Upper lobe of left lung (tissue), 6 donors: ENCODE results near the gene NEK2. TPM values are rescaled to one million over a fixed set of nuclear protein-coding genes. Genes with fewer than 3 reads are reported as not detected.

Experiments used
- ATAC-seq, 2 donors: fragments of 200-7000 bp; cut with Tn5 transposase; one replicate each; pipeline ENCODE4 v1.9.1; 2022; ENCODE audit warnings: mild to moderate bottlenecking in 2 of 2, moderate library complexity in 2 of 2; ENCODE audit not compliant: low FRiP score in 2 of 2
- DNase-seq, 2 donors: peaks; one replicate each; pipeline ENCODE4 v3.0.0-alpha.2; 2019 to 2020
- H3K27ac ChIP-seq, 4 donors: fragments of 200-600 bp; sonication (generic); one replicate each; pipeline ENCODE4 v1.5.1; 2016 to 2019
- H3K27me3 ChIP-seq, 4 donors: fragments of 200-600 bp; sonication (generic); one replicate each; pipeline ENCODE4 v1.5.1; 2017 to 2019
- H3K36me3 ChIP-seq, 4 donors: fragments of 200-600 bp; sonication (generic); one replicate each; pipeline ENCODE4 v1.5.1; 2016 to 2019
- H3K4me1 ChIP-seq, 4 donors: fragments of 200-600 bp; sonication (generic); one replicate each; pipeline ENCODE4 v1.5.1; 2018 to 2019
- H3K4me3 ChIP-seq, 4 donors: fragments of 200-600 bp; sonication (generic); one replicate each; pipeline ENCODE4 v1.5.1; 2017 to 2019; ENCODE audit warnings: mild to moderate bottlenecking in 2 of 4, moderate library complexity in 1 of 4
- H3K9me3 ChIP-seq, 4 donors: fragments of 200-600 bp; sonication (generic); one replicate each; pipeline ENCODE4 v1.5.1; 2018 to 2019
- EP300 ChIP-seq, 4 donors: sonication (generic); formaldehyde crosslinking; IDR thresholded peaks; one replicate each; pipeline ENCODE4 v1.5.1; 2017; ENCODE audit warnings: antibody characterized with exemption in 4 of 4, control low read depth in 2 of 4
- POLR2A ChIP-seq, 4 donors: fragments of 450-650 bp; IDR thresholded peaks; one replicate each; pipeline ENCODE4 v1.5.1; 2016 to 2017; ENCODE audit warnings: antibody characterized with exemption in 4 of 4, mild to moderate bottlenecking in 2 of 4
- POLR2AphosphoS5 ChIP-seq, 2 donors: sonication (generic); formaldehyde crosslinking; IDR thresholded peaks; one replicate each; pipeline ENCODE4 v1.5.1; 2017; ENCODE audit warnings: antibody characterized with exemption in 2 of 2
- WGBS, 2 donors: methylation state at CpG; one replicate each; pipeline ENCODE4 v1.1.5; 2017 to 2018; 5-methylcytosine and 5-hydroxymethylcytosine counted together
- total RNA-seq, 6 donors: library from RNA; depleted of rRNA in 4 of 6; stranded (reverse); fragments of >200 nt in 4 of 6; gene quantifications; one replicate each; pipeline versions ENCODE4 v1.1.0 to v1.2.1, GENCODE V29; 2016 to 2021
- TF ChIP-seq, protein P1 (sequence below), 6 experiments: fragments of 450-650 bp in 4 of 6; fragments of 200-600 bp in 2 of 6; sonication (generic) in 2 of 6; IDR thresholded peaks; one replicate each; pipeline ENCODE4 v1.5.1; 2016 to 2019; ENCODE audit warnings: antibody characterized with exemption in 6 of 6
- donor health status: DM: no; HTN: no; CAD: no; lungs with moderate emphysema.
- donor health status: DM: no; HTN: yes; CAD: no; lungs with severe emphysema.

The NEK2 gene
- total RNA-seq, 6 donors from 2014 or later = 0.33 to 1.8 (median 1.2) TPM; not detected in 1

DNA sequence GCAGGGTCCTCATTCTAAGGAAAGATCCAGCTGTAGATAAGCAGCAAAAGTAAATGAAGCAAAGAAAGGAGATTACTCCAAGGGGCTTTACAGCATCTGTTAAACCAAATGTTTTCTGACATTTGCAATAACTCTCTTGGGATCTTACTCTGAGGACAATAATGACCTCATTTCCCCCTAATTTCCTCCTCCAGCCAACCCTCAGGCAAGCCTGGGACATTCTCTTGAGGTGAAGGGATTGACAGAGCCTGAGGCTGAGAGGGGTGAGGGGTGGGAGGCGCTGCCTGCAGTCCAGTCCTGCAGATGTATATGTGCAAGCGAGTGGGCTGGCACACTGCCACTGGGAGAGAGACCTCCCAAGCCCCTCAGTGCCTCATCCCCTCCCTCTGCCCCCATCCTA, 40.5 kb upstream of the NEK2 start:
- WGBS, 2 donors = 60 to 67% methylated on average over 2 of the region's 2 CpGs
- TF ChIP-seq EP300 (IDR thresholded peaks at IDR 0.05) (no peak), POLR2AphosphoS5 (IDR thresholded peaks at IDR 0.05) (no peak), POLR2A (IDR thresholded peaks at IDR 0.05) (no peak)
- TF ChIP-seq, protein P1, sequence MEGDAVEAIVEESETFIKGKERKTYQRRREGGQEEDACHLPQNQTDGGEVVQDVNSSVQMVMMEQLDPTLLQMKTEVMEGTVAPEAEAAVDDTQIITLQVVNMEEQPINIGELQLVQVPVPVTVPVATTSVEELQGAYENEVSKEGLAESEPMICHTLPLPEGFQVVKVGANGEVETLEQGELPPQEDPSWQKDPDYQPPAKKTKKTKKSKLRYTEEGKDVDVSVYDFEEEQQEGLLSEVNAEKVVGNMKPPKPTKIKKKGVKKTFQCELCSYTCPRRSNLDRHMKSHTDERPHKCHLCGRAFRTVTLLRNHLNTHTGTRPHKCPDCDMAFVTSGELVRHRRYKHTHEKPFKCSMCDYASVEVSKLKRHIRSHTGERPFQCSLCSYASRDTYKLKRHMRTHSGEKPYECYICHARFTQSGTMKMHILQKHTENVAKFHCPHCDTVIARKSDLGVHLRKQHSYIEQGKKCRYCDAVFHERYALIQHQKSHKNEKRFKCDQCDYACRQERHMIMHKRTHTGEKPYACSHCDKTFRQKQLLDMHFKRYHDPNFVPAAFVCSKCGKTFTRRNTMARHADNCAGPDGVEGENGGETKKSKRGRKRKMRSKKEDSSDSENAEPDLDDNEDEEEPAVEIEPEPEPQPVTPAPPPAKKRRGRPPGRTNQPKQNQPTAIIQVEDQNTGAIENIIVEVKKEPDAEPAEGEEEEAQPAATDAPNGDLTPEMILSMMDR (IDR thresholded peaks at IDR 0.05) = no peak

DNA sequence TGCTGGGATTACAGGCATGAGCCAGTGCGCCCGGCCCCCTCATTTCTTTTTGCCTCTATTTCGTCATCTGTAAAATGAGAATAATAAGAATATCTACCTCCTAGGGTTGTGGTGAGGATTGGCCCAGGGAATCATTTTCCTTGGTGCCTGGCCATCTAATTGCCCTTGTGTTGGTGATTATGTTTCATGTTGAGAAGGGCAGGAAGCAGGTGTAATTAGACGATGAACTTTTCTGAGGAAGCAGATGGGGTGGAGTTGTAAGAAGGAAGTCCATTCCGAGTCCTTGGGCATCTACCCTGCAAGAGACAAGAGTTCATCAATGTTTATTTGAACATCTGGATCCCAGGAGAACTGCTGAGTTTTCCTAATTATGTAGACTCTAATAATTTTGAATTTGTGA, 38.7 kb upstream of the NEK2 start:
- H3K27me3 ChIP-seq = no peaks in the 10 kb centered on the region
- no peak for ATAC-seq
- no peak overlapping the region for H3K4me3 ChIP-seq
- no peak overlapping the region for H3K27ac ChIP-seq
- H3K36me3 ChIP-seq = no peaks in the 10 kb centered on the region
- no peak for DNase-seq
- no peaks in the 10 kb centered on the region for H3K9me3 ChIP-seq
- H3K4me1 ChIP-seq = no peaks in the 10 kb centered on the region
- WGBS, 2 donors = 66 to 82% methylated on average over 5 of the region's 5 CpGs
- TF ChIP-seq POLR2A (IDR thresholded peaks at IDR 0.05) (no peak), POLR2AphosphoS5 (IDR thresholded peaks at IDR 0.05) (no peak), EP300 (IDR thresholded peaks at IDR 0.05) (no peak)
- TF ChIP-seq, protein P1 (IDR thresholded peaks at IDR 0.05) = no peak

More for the DNA sequence above, 40.5 kb upstream of the NEK2 start:
- no peak for DNase-seq
- no peak for ATAC-seq
- Histone ChIP-seq H3K9me3 (no peaks in the 10 kb centered on the region), H3K27ac (no peak overlapping the region), H3K4me3 (no peak overlapping the region), H3K36me3 (no peaks in the 10 kb centered on the region), H3K27me3 (no peaks in the 10 kb centered on the region), H3K4me1 (no peaks in the 10 kb centered on the region)

DNA sequence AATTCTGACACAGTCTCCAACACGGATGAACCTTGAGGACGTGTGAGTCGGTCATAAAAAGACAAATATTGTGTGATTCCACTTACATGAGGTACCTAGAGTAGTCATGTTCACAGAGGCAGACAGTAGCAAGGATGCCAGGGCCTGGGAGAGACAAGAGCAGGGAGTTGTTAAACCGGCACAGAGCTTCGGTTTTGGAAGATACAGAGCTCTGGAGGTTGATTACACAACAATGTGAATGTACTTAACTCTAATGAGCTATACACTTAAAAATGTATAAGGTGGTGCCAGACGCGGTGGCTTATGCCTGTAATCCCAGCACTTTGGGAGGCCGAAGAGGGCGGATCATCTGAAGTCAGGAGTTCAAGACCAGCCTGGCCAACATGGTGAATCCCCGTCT, 37.8 kb upstream of the NEK2 start:
- Histone ChIP-seq H3K9me3 (no peaks in the 10 kb centered on the region), H3K4me1 (no peaks in the 10 kb centered on the region), H3K27ac (no peak overlapping the region), H3K36me3 (no peaks in the 10 kb centered on the region), H3K4me3 (no peak overlapping the region), H3K27me3 (no peaks in the 10 kb centered on the region)
- ATAC-seq = no peak
- TF ChIP-seq POLR2A (IDR thresholded peaks at IDR 0.05) = no peak
- no peak for TF ChIP-seq POLR2AphosphoS5 (IDR thresholded peaks at IDR 0.05)
- TF ChIP-seq EP300 (IDR thresholded peaks at IDR 0.05) = no peak
- TF ChIP-seq, protein P1 (IDR thresholded peaks at IDR 0.05) = no peak
- no peak for DNase-seq
- 86 to 88% methylated on average over 10 of the region's 10 CpGs for WGBS, 2 donors

DNA sequence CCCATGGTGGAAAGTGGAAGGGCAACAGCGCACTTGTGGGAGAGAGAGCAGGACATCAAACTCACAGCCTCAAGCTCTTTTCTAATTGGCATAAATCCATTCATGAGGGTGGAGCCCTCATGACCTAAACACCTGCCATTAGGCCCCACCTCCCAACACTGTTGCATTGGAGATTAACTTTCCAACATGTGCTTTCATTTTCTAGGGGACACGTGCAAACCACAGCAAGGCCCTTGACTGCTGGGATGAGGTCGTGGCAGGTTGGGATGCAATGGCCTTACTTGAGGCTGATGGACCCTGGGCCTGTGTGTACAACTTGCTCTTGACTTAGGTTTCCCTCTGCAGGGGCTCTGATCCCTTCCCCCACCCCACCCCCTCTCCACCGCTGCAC, 35.9 kb upstream of the NEK2 start:
- no peak for ATAC-seq
- no peak for TF ChIP-seq POLR2AphosphoS5 (IDR thresholded peaks at IDR 0.05)
- TF ChIP-seq POLR2A (IDR thresholded peaks at IDR 0.05) = no peak
- TF ChIP-seq EP300 (IDR thresholded peaks at IDR 0.05) = no peak
- TF ChIP-seq, protein P1 (IDR thresholded peaks at IDR 0.05) = no peak
- Histone ChIP-seq H3K4me1 (no peaks in the 10 kb centered on the region), H3K36me3 (no peaks in the 10 kb centered on the region), H3K9me3 (no peaks in the 10 kb centered on the region), H3K4me3 (no peak overlapping the region), H3K27me3 (no peaks in the 10 kb centered on the region), H3K27ac (no peak overlapping the region)
- WGBS, 2 donors = 82 to 95% methylated on average over 3 to 4 of the region's 4 CpGs
- DNase-seq = no peak

DNA sequence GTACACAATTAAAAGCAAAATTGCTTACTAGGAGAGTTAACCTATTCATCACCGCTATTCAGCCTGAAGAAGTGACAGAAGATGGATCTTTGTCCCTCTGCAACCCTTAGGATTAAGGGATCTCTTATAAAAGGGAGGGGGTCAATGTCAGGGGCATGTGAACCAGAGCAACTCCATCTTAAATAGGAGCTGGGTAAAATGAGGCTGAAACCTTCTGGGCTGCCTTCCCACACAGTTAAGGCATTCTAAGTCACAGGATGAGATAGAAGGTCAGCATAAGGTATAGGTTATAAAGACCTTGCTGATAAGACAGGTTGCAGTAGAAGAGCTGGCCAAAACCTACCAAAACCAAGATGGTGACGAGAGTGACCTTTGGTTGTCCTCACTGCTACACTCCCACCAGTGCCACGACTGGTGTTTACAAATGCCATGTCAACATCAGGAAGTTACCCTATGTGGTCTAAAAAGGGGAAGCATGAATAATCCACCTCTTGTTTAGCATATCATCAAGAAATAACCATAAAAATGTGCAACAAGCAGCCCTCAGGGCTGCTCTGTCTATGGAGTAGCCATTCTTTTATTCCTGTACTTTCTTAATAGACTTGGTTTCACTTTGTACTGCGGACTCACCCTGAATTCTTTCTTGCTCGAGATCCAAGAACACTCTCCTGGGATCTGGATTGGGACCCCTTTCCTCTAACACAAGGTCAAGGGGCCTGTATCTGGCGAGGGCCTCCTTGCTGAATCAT, 35.3 kb upstream of the NEK2 start:
- Histone ChIP-seq H3K36me3 (no peaks in the 10 kb centered on the region), H3K9me3 (no peaks in the 10 kb centered on the region), H3K27ac (no peak overlapping the region), H3K4me3 (no peak overlapping the region), H3K4me1 (no peaks in the 10 kb centered on the region), H3K27me3 (no peaks in the 10 kb centered on the region)
- TF ChIP-seq, protein P1 (IDR thresholded peaks at IDR 0.05) = no peak
- ATAC-seq = no peak
- 78 to 80% methylated on average over 6 of the region's 6 CpGs for WGBS, 2 donors
- DNase-seq = no peak
